Fibroblast of lung (primary cell): Measurements from ENCODE around the gene FAM76B.

Source experiments
- CTCF ChIP-seq, 2 donors: IDR thresholded peaks in 1 of 2; conservative IDR thresholded peaks in 1 of 2; 1 replicate in 1 of 2; 2 replicates in 1 of 2; pipeline ENCODE4 v1.5.1; 2011 to 2012; ENCODE audit warnings: low read length in 2 of 2, control low read depth in 1 of 2, inconsistent platforms in 1 of 2, low read depth in 1 of 2, mild to moderate bottlenecking in 1 of 2
- EZH2 ChIP-seq: IDR thresholded peaks from 2 replicates; pipeline ENCODE4 v1.5.1; 2012; ENCODE audit warnings: low read length, control low read depth, mild to moderate bottlenecking; ENCODE audit errors: missing control alignments

- TF ChIP-seq CTCF (conservative IDR thresholded peaks at IDR 0.05 in 1 of 2, IDR thresholded peaks at IDR 0.05 in 1 of 2; ENCODE audit: low read depth in 1 of 2, low read length in 2 of 2) = peak; percentile 27 to 47
- no peak for TF ChIP-seq EZH2
Observed at GRCh38 chr11:95788921-95789505, 569 bp downstream of the FAM76B start.
